IPS DF 6.9 (cell line): Measurements from ENCODE around the gene TMEM115.
"Not testable (repeated sequence)": the region's sequence is repeated elsewhere in the genome, so short reads cannot be mapped to it uniquely, and the experiment has no call there.

ENCODE experiments used
- DNase-seq: peaks from one replicate; pipeline ENCODE4 v3.0.0-alpha.2; 2013; ENCODE audit warnings: low read depth, low spot score
- H3K27ac ChIP-seq: one replicate; pipeline ENCODE4 v1.5.1; 2013; ENCODE audit warnings: low read length, control low read depth
- H3K27me3 ChIP-seq: 2 replicates; pipeline ENCODE4 v1.6.1; 2013; ENCODE audit warnings: mild to moderate bottlenecking, low read length; ENCODE audit not compliant: control insufficient read depth, insufficient read depth
- H3K36me3 ChIP-seq: 2 replicates; pipeline ENCODE4 v1.6.1; 2013; ENCODE audit warnings: low read length; ENCODE audit not compliant: control insufficient read depth, insufficient read depth
- H3K4me1 ChIP-seq: 2 replicates; pipeline ENCODE4 v1.6.1; 2013; ENCODE audit warnings: low read length; ENCODE audit not compliant: control insufficient read depth, insufficient read depth
- H3K4me3 ChIP-seq: 2 replicates; pipeline ENCODE4 v1.5.1; 2013; ENCODE audit warnings: mild to moderate bottlenecking, low read length
- H3K9me3 ChIP-seq: 2 replicates; pipeline ENCODE4 v1.6.1; 2013; ENCODE audit warnings: low read length, inconsistent platforms; ENCODE audit not compliant: control insufficient read depth, insufficient read depth
- WGBS: extraction: QIAGEN DNeasy Blood & Tissue Kit; methylation state at CpG from one replicate; pipeline ENCODE4 v1.1.7; 2013; ENCODE audit warnings: mixed read lengths, missing lambda C conversion rate; ENCODE audit not compliant: insufficient read length, insufficient coverage; 5-methylcytosine and 5-hydroxymethylcytosine counted together

Gene TMEM115

GRCh38 chr3:50318163-50318562 is 41.2 kb downstream of the TMEM115 start:
- Histone ChIP-seq H3K36me3 (peaks cover 27% of the 10 kb centered on the region), H3K4me3 (no peak overlapping the region), H3K27ac (no peak overlapping the region), H3K4me1 (peaks cover 5% of the 10 kb centered on the region; the same call in 1 of the 2 replicates), H3K9me3 (no peaks in the 10 kb centered on the region), H3K27me3 (no peaks in the 10 kb centered on the region)
- WGBS: no CpG with 5 or more reads among the region's 11 CpGs
- DNase-seq: no peak

GRCh38 chr3:50317300-50317699 is 42.0 kb downstream of the TMEM115 start:
- no CpG with 5 or more reads among the region's 6 CpGs for WGBS
- Histone ChIP-seq H3K4me3 (no peak overlapping the region), H3K9me3 (no peaks in the 10 kb centered on the region), H3K27me3 (no peaks in the 10 kb centered on the region), H3K27ac (no peak overlapping the region), H3K4me1 (peaks cover 5% of the 10 kb centered on the region; the same call in 1 of the 2 replicates), H3K36me3 (peaks cover 27% of the 10 kb centered on the region)
- no peak for DNase-seq

GRCh38 chr3:50316657-50317242 is 42.6 kb downstream of the TMEM115 start:
- no peaks in the 10 kb centered on the region for H3K9me3 ChIP-seq
- DNase-seq: no peak
- H3K27ac ChIP-seq: no peak overlapping the region
- no CpG with 5 or more reads among the region's 9 CpGs for WGBS
- peaks cover 5% of the 10 kb centered on the region; the same call in 1 of the 2 replicates for H3K4me1 ChIP-seq
- no peaks in the 10 kb centered on the region for H3K27me3 ChIP-seq
- H3K36me3 ChIP-seq: peaks cover 27% of the 10 kb centered on the region
- no peak overlapping the region for H3K4me3 ChIP-seq

GRCh38 chr3:50314816-50315215 is 44.5 kb downstream of the TMEM115 start:
- no peaks in the 10 kb centered on the region for H3K9me3 ChIP-seq
- H3K4me1 ChIP-seq: peaks cover under 1% of the 10 kb centered on the region; the same call in 1 of the 2 replicates
- DNase-seq: no peak
- WGBS: no CpG with 5 or more reads among the region's 4 CpGs
- peaks cover 27% of the 10 kb centered on the region for H3K36me3 ChIP-seq
- no peak overlapping the region for H3K4me3 ChIP-seq
- no peaks in the 10 kb centered on the region for H3K27me3 ChIP-seq
- H3K27ac ChIP-seq: no peak overlapping the region

GRCh38 chr3:50314342-50314741 is 45.0 kb downstream of the TMEM115 start:
- H3K27me3 ChIP-seq: no peaks in the 10 kb centered on the region
- H3K9me3 ChIP-seq: no peaks in the 10 kb centered on the region
- H3K27ac ChIP-seq: no peak overlapping the region
- no peak for DNase-seq
- H3K36me3 ChIP-seq: peaks cover 24% of the 10 kb centered on the region
- H3K4me1 ChIP-seq: no peaks in the 10 kb centered on the region
- H3K4me3 ChIP-seq: no peak overlapping the region
- no CpG with 5 or more reads among the region's 3 CpGs for WGBS

- not testable (repeated sequence) for H3K27ac ChIP-seq, H3K4me1 ChIP-seq, H3K9me3 ChIP-seq, H3K27me3 ChIP-seq, H3K4me3 ChIP-seq, H3K36me3 ChIP-seq, DNase-seq
- no CpG with 5 or more reads among the region's 32 CpGs for WGBS
Measured at GRCh38 chr3:50312041-50312440, 47.3 kb downstream of the TMEM115 start.
